ENCODE data around the gene SDCBP2.

SDCBP2 gene

GRCh38 chr20:1338096-1338495, 9.2 kb upstream of the SDCBP2 start:
- no peak overlapping the region for H3K4ac ChIP-seq (ENCODE audit: low read length)
- DNase-seq (ENCODE audit: low spot score), result no peak
- H3K4me3 ChIP-seq (ENCODE audit: low read length in 2 of 2), result no peak overlapping the region
- H3K18ac ChIP-seq (ENCODE audit: low read length), result no peak overlapping the region
- H3K23ac ChIP-seq (ENCODE audit: low read depth, low read length, poor library complexity), result no peak overlapping the region
- H3K9ac ChIP-seq (ENCODE audit: low read depth, low read length, poor library complexity), result no peak overlapping the region
- no peaks in the 10 kb centered on the region for H3K27me3 ChIP-seq (ENCODE audit: control insufficient read depth in 3 of 3, insufficient read depth in 3 of 3, low read depth in 1 of 3, low read length in 3 of 3)
- no CpG with 5 or more reads among the region's 5 CpGs for WGBS, 2 donors (ENCODE audit: extremely low coverage in 2 of 2, insufficient read length in 2 of 2, insufficient replicate concordance in 1 of 2)
- no peak overlapping the region for H3K4me2 ChIP-seq (ENCODE audit: insufficient read depth, low read length, poor library complexity, severe bottlenecking)
- H3K9me3 ChIP-seq (replicated peaks in 1 of 2; ENCODE audit: control insufficient read depth in 2 of 2, insufficient read depth in 1 of 2, low read depth in 1 of 2, low read length in 2 of 2), result no peaks in the 10 kb centered on the region
- no peak overlapping the region for H4K91ac ChIP-seq (ENCODE audit: low read depth, low read length, poor library complexity)
- no peak overlapping the region for H3K27ac ChIP-seq (replicated peaks; ENCODE audit: low read length)
- no peak overlapping the region for H4K8ac ChIP-seq (ENCODE audit: low read depth, low read length)
- H3K4me1 ChIP-seq (ENCODE audit: control insufficient read depth in 2 of 2, insufficient read depth in 1 of 2, low read depth in 1 of 2, low read length in 2 of 2), result peaks cover 0 to 6% of the 10 kb centered on the region in 2 donors
- H2AK5ac ChIP-seq (ENCODE audit: low read depth, low read length), result no peak overlapping the region
- peaks cover 8% of the 10 kb centered on the region for H3K79me1 ChIP-seq (ENCODE audit: low read depth, low read length)
- H3K14ac ChIP-seq (ENCODE audit: low read length), result no peak overlapping the region
- no peak overlapping the region for H2BK5ac ChIP-seq (ENCODE audit: low read length)
- H2BK120ac ChIP-seq (ENCODE audit: low read depth, low read length), result no peak overlapping the region
- H3K36me3 ChIP-seq (replicated peaks in 1 of 2; ENCODE audit: control insufficient read depth in 2 of 2, insufficient read depth in 2 of 2, low read length in 2 of 2), result peaks cover 3 to 11% of the 10 kb centered on the region in 2 donors
- H2AFZ ChIP-seq (ENCODE audit: low read length), result no peak overlapping the region
- H2BK12ac ChIP-seq (ENCODE audit: low read length), result no peak overlapping the region
- H2BK15ac ChIP-seq (ENCODE audit: low read length), result no peak overlapping the region

- Histone ChIP-seq H3K27me3 (ENCODE audit: control insufficient read depth in 3 of 3, insufficient read depth in 3 of 3, low read depth in 1 of 3, low read length in 3 of 3) (no peaks in the 10 kb centered on the region), H3K4me1 (ENCODE audit: control insufficient read depth in 2 of 2, insufficient read depth in 1 of 2, low read depth in 1 of 2, low read length in 2 of 2) (peaks cover 0 to 6% of the 10 kb centered on the region in 2 donors), H3K14ac (ENCODE audit: low read length) (no peak overlapping the region), H3K9me3 (replicated peaks in 1 of 2; ENCODE audit: control insufficient read depth in 2 of 2, insufficient read depth in 1 of 2, low read depth in 1 of 2, low read length in 2 of 2) (no peaks in the 10 kb centered on the region), H2AFZ (ENCODE audit: low read length) (no peak overlapping the region), H2BK120ac (ENCODE audit: low read depth, low read length) (no peak overlapping the region), H3K18ac (ENCODE audit: low read length) (no peak overlapping the region), H3K9ac (ENCODE audit: low read depth, low read length, poor library complexity) (no peak overlapping the region), H3K23ac (ENCODE audit: low read depth, low read length, poor library complexity) (no peak overlapping the region), H2AK5ac (ENCODE audit: low read depth, low read length) (no peak overlapping the region), H3K79me1 (ENCODE audit: low read depth, low read length) (peaks cover 8% of the 10 kb centered on the region), H2BK15ac (ENCODE audit: low read length) (no peak overlapping the region), H3K4me2 (ENCODE audit: insufficient read depth, low read length, poor library complexity, severe bottlenecking) (no peak overlapping the region), H4K8ac (ENCODE audit: low read depth, low read length) (no peak overlapping the region), H2BK5ac (ENCODE audit: low read length) (no peak overlapping the region), H4K91ac (ENCODE audit: low read depth, low read length, poor library complexity) (no peak overlapping the region), H3K36me3 (replicated peaks in 1 of 2; ENCODE audit: control insufficient read depth in 2 of 2, insufficient read depth in 2 of 2, low read length in 2 of 2) (peaks cover 6 to 17% of the 10 kb centered on the region in 2 donors), H3K27ac (replicated peaks; ENCODE audit: low read length) (no peak overlapping the region), H3K4me3 (ENCODE audit: low read length in 2 of 2) (no peak overlapping the region), H3K4ac (ENCODE audit: low read length) (no peak overlapping the region), H2BK12ac (ENCODE audit: low read length) (no peak overlapping the region)
- WGBS, 2 donors (ENCODE audit: extremely low coverage in 2 of 2, insufficient read length in 2 of 2, insufficient replicate concordance in 1 of 2), result no CpG with 5 or more reads among the region's 5 CpGs
- DNase-seq (ENCODE audit: low spot score), result no peak
Observed at GRCh38 chr20:1337441-1337840, 8.5 kb upstream of the SDCBP2 start.

DNA sequence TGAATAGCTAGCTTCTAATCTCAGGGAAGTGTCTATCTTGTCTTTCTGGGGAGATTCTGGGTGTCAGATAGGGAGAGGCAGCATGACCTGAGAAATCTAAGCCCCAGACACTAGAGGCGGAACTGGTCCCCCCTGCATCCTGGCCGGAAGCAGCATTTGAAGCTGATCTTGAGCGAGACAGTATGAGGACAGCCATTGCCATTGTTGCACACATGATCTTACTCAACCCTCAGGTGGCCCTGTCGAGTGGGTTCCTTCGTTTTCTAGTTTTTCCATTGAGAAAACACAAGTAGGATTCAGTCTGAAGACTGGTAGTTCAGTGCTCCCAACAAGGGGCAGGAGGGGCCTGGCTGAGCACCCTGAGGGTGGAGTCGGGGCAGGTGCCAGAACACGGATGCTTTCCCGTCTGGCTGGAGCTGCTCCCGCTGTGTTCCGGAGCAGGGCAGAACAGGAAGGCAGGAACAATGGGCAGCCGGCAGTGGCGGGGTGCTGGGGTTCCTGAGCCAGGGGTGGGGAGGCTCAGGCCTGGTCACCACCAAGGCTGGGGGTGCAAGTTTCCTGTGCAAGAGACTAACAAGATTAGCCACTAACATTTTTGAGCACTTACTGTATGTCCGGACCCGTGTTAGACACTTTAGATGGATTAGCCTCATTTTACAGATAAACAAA, 7.9 kb upstream of the SDCBP2 start:
- no peak overlapping the region for H2BK15ac ChIP-seq (ENCODE audit: low read length)
- no peak for DNase-seq (ENCODE audit: low spot score)

GRCh38 chr20:1335961-1336698, 7.2 kb upstream of the SDCBP2 start:
- H4K91ac ChIP-seq (ENCODE audit: low read depth, low read length, poor library complexity), result no peak overlapping the region
- H3K9me3 ChIP-seq (replicated peaks in 1 of 2; ENCODE audit: control insufficient read depth in 2 of 2, insufficient read depth in 1 of 2, low read depth in 1 of 2, low read length in 2 of 2), result no peaks in the 10 kb centered on the region
- H3K4me3 ChIP-seq (ENCODE audit: low read length in 2 of 2), result no peak overlapping the region
- no peak overlapping the region for H2AK5ac ChIP-seq (ENCODE audit: low read depth, low read length)
- H2BK15ac ChIP-seq (ENCODE audit: low read length), result no peak overlapping the region
- peaks cover 0 to 6% of the 10 kb centered on the region in 2 donors for H3K4me1 ChIP-seq (ENCODE audit: control insufficient read depth in 2 of 2, insufficient read depth in 1 of 2, low read depth in 1 of 2, low read length in 2 of 2)
- no peak overlapping the region for H4K8ac ChIP-seq (ENCODE audit: low read depth, low read length)
- H3K36me3 ChIP-seq (replicated peaks in 1 of 2; ENCODE audit: control insufficient read depth in 2 of 2, insufficient read depth in 2 of 2, low read length in 2 of 2), result peaks cover 6 to 30% of the 10 kb centered on the region in 2 donors
- H3K18ac ChIP-seq (ENCODE audit: low read length), result no peak overlapping the region
- no peak overlapping the region for H3K27ac ChIP-seq (replicated peaks; ENCODE audit: low read length)
- no peak overlapping the region for H2BK5ac ChIP-seq (ENCODE audit: low read length)
- no peak overlapping the region for H3K14ac ChIP-seq (ENCODE audit: low read length)
- no peak overlapping the region for H3K9ac ChIP-seq (ENCODE audit: low read depth, low read length, poor library complexity)
- H3K4me2 ChIP-seq (ENCODE audit: insufficient read depth, low read length, poor library complexity, severe bottlenecking), result no peak overlapping the region
- H2AFZ ChIP-seq (ENCODE audit: low read length), result no peak overlapping the region
- H3K23ac ChIP-seq (ENCODE audit: low read depth, low read length, poor library complexity), result no peak overlapping the region
- H3K79me1 ChIP-seq (ENCODE audit: low read depth, low read length), result peaks cover 7% of the 10 kb centered on the region
- WGBS, 2 donors (ENCODE audit: extremely low coverage in 2 of 2, insufficient read length in 2 of 2, insufficient replicate concordance in 1 of 2), result no CpG with 5 or more reads among the region's 6 CpGs
- H2BK120ac ChIP-seq (ENCODE audit: low read depth, low read length), result no peak overlapping the region
- DNase-seq (ENCODE audit: low spot score), result no peak
- H2BK12ac ChIP-seq (ENCODE audit: low read length), result no peak overlapping the region
- H3K4ac ChIP-seq (ENCODE audit: low read length), result no peak overlapping the region
- H3K27me3 ChIP-seq (ENCODE audit: control insufficient read depth in 3 of 3, insufficient read depth in 3 of 3, low read depth in 1 of 3, low read length in 3 of 3), result no peaks in the 10 kb centered on the region

More for the DNA sequence above, 7.9 kb upstream of the SDCBP2 start:
- Histone ChIP-seq H4K8ac (ENCODE audit: low read depth, low read length) (no peak overlapping the region), H3K14ac (ENCODE audit: low read length) (no peak overlapping the region), H3K27ac (replicated peaks; ENCODE audit: low read length) (no peak overlapping the region), H2AK5ac (ENCODE audit: low read depth, low read length) (no peak overlapping the region), H3K4me3 (ENCODE audit: low read length in 2 of 2) (no peak overlapping the region), H2BK120ac (ENCODE audit: low read depth, low read length) (no peak overlapping the region), H3K4me1 (ENCODE audit: control insufficient read depth in 2 of 2, insufficient read depth in 1 of 2, low read depth in 1 of 2, low read length in 2 of 2) (peaks cover 0 to 6% of the 10 kb centered on the region in 2 donors), H3K9ac (ENCODE audit: low read depth, low read length, poor library complexity) (no peak overlapping the region), H4K91ac (ENCODE audit: low read depth, low read length, poor library complexity) (no peak overlapping the region), H3K18ac (ENCODE audit: low read length) (peak overlapping the region; percentile 50), H3K36me3 (replicated peaks in 1 of 2; ENCODE audit: control insufficient read depth in 2 of 2, insufficient read depth in 2 of 2, low read length in 2 of 2) (peaks cover 6 to 23% of the 10 kb centered on the region in 2 donors), H2BK12ac (ENCODE audit: low read length) (no peak overlapping the region), H3K4ac (ENCODE audit: low read length) (no peak overlapping the region), H3K23ac (ENCODE audit: low read depth, low read length, poor library complexity) (peak overlapping the region; percentile 8), H2BK5ac (ENCODE audit: low read length) (no peak overlapping the region), H3K4me2 (ENCODE audit: insufficient read depth, low read length, poor library complexity, severe bottlenecking) (no peak overlapping the region), H3K9me3 (replicated peaks in 1 of 2; ENCODE audit: control insufficient read depth in 2 of 2, insufficient read depth in 1 of 2, low read depth in 1 of 2, low read length in 2 of 2) (no peaks in the 10 kb centered on the region), H3K27me3 (ENCODE audit: control insufficient read depth in 3 of 3, insufficient read depth in 3 of 3, low read depth in 1 of 3, low read length in 3 of 3) (no peaks in the 10 kb centered on the region), H2AFZ (ENCODE audit: low read length) (no peak overlapping the region), H3K79me1 (ENCODE audit: low read depth, low read length) (peaks cover 9% of the 10 kb centered on the region)
- no CpG with 5 or more reads among the region's 14 CpGs for WGBS, 2 donors (ENCODE audit: extremely low coverage in 2 of 2, insufficient read length in 2 of 2, insufficient replicate concordance in 1 of 2)

Measured in neuronal stem cell (in vitro differentiated cells).